Natural killer cell (primary cell): ENCODE data around the gene MAN1C1. TPM values are rescaled to one million over a fixed set of nuclear protein-coding genes. Genes with fewer than 3 reads are reported as not detected.

Experiments used
- ATAC-seq, 3 donors: fragments of 150-1000 bp in 2 of 3; fragments of 200-7000 bp in 1 of 3; cut with Tn5 transposase; 1 replicate in 1 of 3; 2 replicates in 2 of 3; pipeline ENCODE4 v1.10.0; 2021; ENCODE audit warnings: mild to moderate bottlenecking in 2 of 3, moderate library complexity in 2 of 3
- DNase-seq, 2 donors: peaks; one replicate each; pipeline versions ENCODE4 v3.0.0 to v3.0.0-alpha.2; 2013 to 2021; ENCODE audit warnings: mixed read lengths in 1 of 2
- H3K27ac ChIP-seq: one replicate; pipeline ENCODE4 v1.5.1; 2013; ENCODE audit warnings: mild to moderate bottlenecking, low read length
- H3K27me3 ChIP-seq: one replicate; pipeline ENCODE4 v1.6.1; 2013; ENCODE audit warnings: low read length; ENCODE audit not compliant: control insufficient read depth, insufficient read depth
- H3K36me3 ChIP-seq: one replicate; pipeline ENCODE4 v1.6.1; 2013; ENCODE audit warnings: low read length; ENCODE audit not compliant: control insufficient read depth, insufficient read depth
- H3K4me1 ChIP-seq: one replicate; pipeline ENCODE4 v1.6.1; 2013; ENCODE audit warnings: low read length; ENCODE audit not compliant: control insufficient read depth, insufficient read depth
- H3K4me3 ChIP-seq: one replicate; pipeline ENCODE4 v1.5.1; 2013; ENCODE audit warnings: low read length
- H3K9me3 ChIP-seq: one replicate; pipeline ENCODE4 v1.6.1; 2013; ENCODE audit warnings: low read length; ENCODE audit not compliant: control insufficient read depth, insufficient read depth
- H3K27ac Mint-ChIP-seq, 2 donors: one replicate each; pipeline ENCODE4 v1.8.0; 2022; ENCODE audit warnings: mild to moderate bottlenecking in 2 of 2, mixed read lengths in 2 of 2, moderate library complexity in 1 of 2
- H3K27me3 Mint-ChIP-seq, 2 donors: one replicate each; pipeline ENCODE4 v1.8.0; 2022; ENCODE audit warnings: low read depth in 2 of 2, mixed read lengths in 2 of 2
- H3K36me3 Mint-ChIP-seq: one replicate; pipeline ENCODE4 v1.8.0; 2022; ENCODE audit warnings: mixed read lengths
- H3K4me1 Mint-ChIP-seq, 2 donors: one replicate each; pipeline ENCODE4 v1.8.0; 2022; ENCODE audit warnings: mixed read lengths in 2 of 2
- H3K4me3 Mint-ChIP-seq: one replicate; pipeline ENCODE4 v1.8.0; 2022; ENCODE audit warnings: mild to moderate bottlenecking, moderate library complexity, mixed read lengths
- H3K9me3 Mint-ChIP-seq, 2 donors: one replicate each; pipeline ENCODE4 v1.8.0; 2022; ENCODE audit warnings: mixed read lengths in 2 of 2
- WGBS: methylation state at CpG from one replicate; pipeline ENCODE4 v1.1.7; 2013; ENCODE audit warnings: missing lambda C conversion rate; ENCODE audit not compliant: insufficient coverage; 5-methylcytosine and 5-hydroxymethylcytosine counted together
- intact Hi-C: fragments of 100-400 bp; cut with micrococcal nuclease; formaldehyde crosslinking; loops from one replicate; pipeline ENCODE4 v1.14.2; 2022
- total RNA-seq, 4 donors: library from RNA; stranded (reverse); fragments of 120-200 nt in 1 of 4; gene quantifications; one replicate each; pipeline versions ENCODE4 v1.2.3 to v1.2.4, GENCODE V29; 2013 to 2022
- TF ChIP-seq, protein P1 (sequence below): fragments of 200-600 bp; IDR thresholded peaks from one replicate; pipeline ENCODE4 v1.8.0; 2022; ENCODE audit warnings: antibody characterized with exemption

Gene MAN1C1
- total RNA-seq, 3 donors from 2014 or later (not counting 1 experiment from before 2014, with no cell fraction given): 3.6 to 7.5 (median 7.1) TPM

DNA sequence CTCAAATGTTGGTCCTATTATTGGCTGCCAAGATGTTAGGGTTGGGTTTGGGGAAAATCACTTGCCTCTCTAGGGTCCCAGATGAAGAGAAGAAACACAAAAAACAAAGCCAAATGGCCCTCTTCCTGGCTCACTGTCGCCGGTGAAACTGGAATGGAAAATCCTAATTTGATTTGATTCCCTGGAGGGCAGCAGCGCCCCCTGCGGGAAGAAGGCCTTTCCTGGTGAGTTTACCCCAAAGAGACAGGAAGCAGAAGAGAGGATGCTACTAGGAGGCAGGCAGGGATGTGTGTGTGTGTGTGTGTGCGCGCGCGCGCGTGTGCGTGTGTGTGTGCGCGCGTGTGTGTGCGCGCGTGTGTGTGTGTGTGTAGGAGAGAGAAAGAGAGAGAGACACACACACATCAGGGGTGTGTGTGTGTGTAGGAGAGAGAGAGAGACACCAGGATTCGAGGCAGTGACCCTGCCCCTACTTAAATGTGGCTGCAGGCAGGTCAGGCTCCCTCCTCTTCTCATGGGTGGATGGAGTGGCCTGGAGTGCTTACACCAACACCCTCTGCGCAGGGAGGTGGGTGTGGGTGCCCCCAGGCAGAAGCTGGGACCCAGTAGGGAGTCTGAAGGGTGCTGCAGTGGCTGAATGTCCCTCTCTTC, 180.3 kb downstream of the MAN1C1 start:
- no peak overlapping the region for H3K4me3 ChIP-seq
- DNase-seq (peak; percentile 59 to 89), ATAC-seq (peak; percentile 54 to 60 (median 55))
- Mint-ChIP-seq H3K4me1 (peaks cover 14 to 30% of the 10 kb centered on the region in 2 donors), H3K27me3 (peaks cover 0 to 3% of the 10 kb centered on the region in 2 donors), H3K9me3 (no peaks in the 10 kb centered on the region), H3K4me3 (peak overlapping the region; percentile 52), H3K27ac (peak overlapping the region; percentile 36 to 37), H3K36me3 (no peaks in the 10 kb centered on the region)
- H3K27me3 ChIP-seq: no peaks in the 10 kb centered on the region
- H3K36me3 ChIP-seq: no peaks in the 10 kb centered on the region
- H3K9me3 ChIP-seq: no peaks in the 10 kb centered on the region
- TF ChIP-seq, protein P1, sequence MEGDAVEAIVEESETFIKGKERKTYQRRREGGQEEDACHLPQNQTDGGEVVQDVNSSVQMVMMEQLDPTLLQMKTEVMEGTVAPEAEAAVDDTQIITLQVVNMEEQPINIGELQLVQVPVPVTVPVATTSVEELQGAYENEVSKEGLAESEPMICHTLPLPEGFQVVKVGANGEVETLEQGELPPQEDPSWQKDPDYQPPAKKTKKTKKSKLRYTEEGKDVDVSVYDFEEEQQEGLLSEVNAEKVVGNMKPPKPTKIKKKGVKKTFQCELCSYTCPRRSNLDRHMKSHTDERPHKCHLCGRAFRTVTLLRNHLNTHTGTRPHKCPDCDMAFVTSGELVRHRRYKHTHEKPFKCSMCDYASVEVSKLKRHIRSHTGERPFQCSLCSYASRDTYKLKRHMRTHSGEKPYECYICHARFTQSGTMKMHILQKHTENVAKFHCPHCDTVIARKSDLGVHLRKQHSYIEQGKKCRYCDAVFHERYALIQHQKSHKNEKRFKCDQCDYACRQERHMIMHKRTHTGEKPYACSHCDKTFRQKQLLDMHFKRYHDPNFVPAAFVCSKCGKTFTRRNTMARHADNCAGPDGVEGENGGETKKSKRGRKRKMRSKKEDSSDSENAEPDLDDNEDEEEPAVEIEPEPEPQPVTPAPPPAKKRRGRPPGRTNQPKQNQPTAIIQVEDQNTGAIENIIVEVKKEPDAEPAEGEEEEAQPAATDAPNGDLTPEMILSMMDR: peak; percentile 51
- intact Hi-C loops: loop anchor here (10.0 kb wide), 1 partner anchor 182 kb away; the partner anchor contains the start of gene MAN1C1
- H3K4me1 ChIP-seq: peaks cover 36% of the 10 kb centered on the region
- no peak overlapping the region for H3K27ac ChIP-seq
- WGBS: 10% methylated on average over 13 of the region's 19 CpGs

DNA sequence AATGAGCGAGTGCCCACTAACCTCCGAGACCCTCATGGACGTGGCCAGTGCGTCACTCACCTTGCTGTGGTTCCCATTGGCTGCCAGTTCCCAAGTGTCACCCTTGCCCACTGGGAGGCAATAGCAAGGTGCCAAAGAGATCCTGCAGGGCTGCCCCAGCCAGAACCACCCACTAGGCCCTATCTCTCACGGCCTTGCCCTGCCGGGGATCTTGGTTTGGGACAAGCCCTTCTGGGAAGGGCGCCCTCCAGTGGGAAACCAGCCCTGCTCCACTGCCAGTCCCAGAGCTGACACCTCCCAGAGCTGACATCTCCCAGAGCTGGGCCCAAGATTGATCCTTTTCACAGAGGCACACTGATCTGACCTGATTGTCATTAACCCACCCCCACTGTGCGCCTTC, 181.3 kb downstream of the MAN1C1 start:
- no peaks in the 10 kb centered on the region for H3K36me3 Mint-ChIP-seq
- no peaks in the 10 kb centered on the region for H3K27me3 ChIP-seq
- ATAC-seq (no peak), DNase-seq (peak in 1 of 2 donors; percentile 57)
- peaks cover 14 to 30% of the 10 kb centered on the region in 2 donors for H3K4me1 Mint-ChIP-seq
- no peak overlapping the region for H3K4me3 Mint-ChIP-seq
- TF ChIP-seq, protein P1: no peak
- no peaks in the 10 kb centered on the region for H3K36me3 ChIP-seq
- no peaks in the 10 kb centered on the region for H3K9me3 ChIP-seq
- WGBS: 91% methylated on average over 8 of the region's 8 CpGs
- H3K4me3 ChIP-seq: no peak overlapping the region
- no peak overlapping the region for H3K27ac Mint-ChIP-seq
- no peak overlapping the region for H3K27ac ChIP-seq
- H3K27me3 Mint-ChIP-seq: peaks cover 0 to 3% of the 10 kb centered on the region in 2 donors
- H3K4me1 ChIP-seq: peaks cover 36% of the 10 kb centered on the region
- intact Hi-C loops: loop anchor here (10.0 kb wide), 1 partner anchor 183 kb away; the partner anchor contains the start of gene MAN1C1
- H3K9me3 Mint-ChIP-seq: no peaks in the 10 kb centered on the region

DNA sequence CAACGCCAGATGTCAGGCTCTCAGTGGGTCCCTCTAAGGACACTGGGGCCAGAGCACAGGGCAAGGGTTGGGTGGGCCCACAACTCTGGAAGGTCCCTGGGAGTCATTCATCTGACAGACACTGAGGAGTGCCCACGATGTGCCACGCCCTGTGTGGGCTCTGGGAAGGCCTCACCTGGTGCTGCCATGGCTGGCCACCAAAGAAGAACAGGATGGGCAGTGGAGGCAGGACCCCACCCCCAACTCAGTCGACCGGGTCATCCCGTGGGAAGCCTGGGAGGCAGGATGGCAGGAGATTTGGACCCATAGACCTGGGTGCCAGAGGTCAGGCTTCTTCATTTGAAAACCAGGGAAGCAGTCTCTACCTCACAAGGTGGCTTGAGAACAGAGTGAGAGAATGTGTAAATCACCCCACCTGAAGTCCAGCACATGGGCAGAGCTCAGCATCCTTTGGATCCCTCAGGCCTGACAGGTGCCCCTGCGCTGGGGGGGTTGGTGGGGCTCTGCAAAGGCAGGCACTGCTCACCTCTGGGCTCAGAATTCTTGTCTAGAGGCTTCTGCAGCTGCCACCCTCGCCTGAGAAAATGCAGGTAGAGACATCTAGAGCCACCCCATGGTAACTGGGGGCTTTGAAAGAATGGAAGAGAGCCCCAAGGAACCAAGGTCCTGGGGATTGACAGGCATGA, 182.2 kb downstream of the MAN1C1 start:
- Histone ChIP-seq H3K27ac (no peak overlapping the region), H3K4me1 (peaks cover 36% of the 10 kb centered on the region), H3K27me3 (no peaks in the 10 kb centered on the region), H3K9me3 (no peaks in the 10 kb centered on the region), H3K36me3 (no peaks in the 10 kb centered on the region), H3K4me3 (no peak overlapping the region)
- Mint-ChIP-seq H3K4me1 (peaks cover 14 to 30% of the 10 kb centered on the region in 2 donors), H3K4me3 (peak overlapping the region; percentile 82), H3K9me3 (no peaks in the 10 kb centered on the region), H3K27ac (peak overlapping the region in 1 of 2 donors; percentile 64), H3K27me3 (peaks cover 0 to 3% of the 10 kb centered on the region in 2 donors), H3K36me3 (no peaks in the 10 kb centered on the region)
- TF ChIP-seq, protein P1: no peak
- DNase-seq: peak in 1 of 2 donors; percentile 28
- no peak for ATAC-seq
- intact Hi-C loops: loop anchor here (10.0 kb wide), 1 partner anchor 184 kb away; the partner anchor contains the start of gene MAN1C1
- 93% methylated on average over 8 of the region's 8 CpGs for WGBS
